ENCODE measurements around the gene COL18A1. TPM values are rescaled to one million over a fixed set of nuclear protein-coding genes. Genes with fewer than 3 reads are reported as not detected.

COL18A1 gene
- polyA plus RNA-seq, 1 of the 3 experiments (the other 2 are of a cell fraction) = 118 TPM

- Histone ChIP-seq H4K20me1 (ENCODE audit: insufficient read depth) (no peaks in the 10 kb centered on the region), H3K4me2 (no peak overlapping the region), H3K9me2 (no peaks in the 10 kb centered on the region), H3K27ac (ENCODE audit: low read depth in 2 of 2, low read length in 1 of 2) (no peak overlapping the region; a peak in 1 of 4 replicates), H3K79me2 (ENCODE audit: insufficient read depth) (peaks cover 21% of the 10 kb centered on the region; the same call in 1 of the 2 replicates), H3K9ac (no peak overlapping the region), H3F3A (replicated peaks; ENCODE audit: insufficient read depth) (no peaks in the 10 kb centered on the region), H3K27me3 (ENCODE audit: insufficient read depth) (no peaks in the 10 kb centered on the region), H3K9me3 (no peaks in the 10 kb centered on the region), H3K36me3 (replicated peaks in 1 of 2; ENCODE audit: control insufficient read depth in 1 of 2, insufficient read depth in 2 of 2, low read length in 1 of 2) (peaks cover 0 to 12% of the 10 kb centered on the region in 2 experiments), H3K4me3 (ENCODE audit: low read depth in 2 of 2, low read length in 1 of 2) (no peak overlapping the region), H2AFZ (ENCODE audit: low read depth) (no peak overlapping the region), H3K4me1 (ENCODE audit: control insufficient read depth in 1 of 2, insufficient read depth in 2 of 2, low read depth in 1 of 2, low read length in 1 of 2) (peaks cover 0 to 49% of the 10 kb centered on the region in 2 experiments; a peak in 1 of 4 replicates)
- CTCF ChIA-PET = interaction anchor here (1.2 to 2.6 kb wide), 2 partner anchors 17 to 60 kb away, joined by 3 to 13 read pairs; no protein-coding TSS in a partner anchor
- DNase-seq = no peak
- TF ChIP-seq ELF1 (IDR thresholded peaks at IDR 0.05) (no peak), PBX3 (IDR thresholded peaks at IDR 0.05) (no peak), ZBTB33 (IDR thresholded peaks at IDR 0.05; ENCODE audit: borderline replicate concordance, low read depth) (no peak), RAD21 (IDR thresholded peaks at IDR 0.05; ENCODE audit: low read length) (no peak)
- WGBS (ENCODE audit: low lambda C conversion rate) = 92% methylated on average over 6 of the region's 17 CpGs
- POLR2A ChIA-PET = no interaction called here
These were observed 134.3 kb downstream of the COL18A1 start for GRCh38 chr21:45539046-45539795.

GRCh38 chr21:45539796-45540600, 135.0 kb downstream of the COL18A1 start:
- no peaks in the 10 kb centered on the region for H4K20me1 ChIP-seq (ENCODE audit: insufficient read depth)
- H3K9me2 ChIP-seq = no peaks in the 10 kb centered on the region
- DNase-seq = no peak
- H3F3A ChIP-seq (replicated peaks; ENCODE audit: insufficient read depth) = no peaks in the 10 kb centered on the region
- ChIA-PET CTCF (interaction anchor here (0.6 to 2.6 kb wide), 4 partner anchors 16 to 212 kb away, joined by 3 to 13 read pairs (median 4); no protein-coding TSS in a partner anchor), POLR2A (no interaction called here)
- H3K4me1 ChIP-seq (ENCODE audit: control insufficient read depth in 1 of 2, insufficient read depth in 2 of 2, low read depth in 1 of 2, low read length in 1 of 2) = peaks cover 0 to 42% of the 10 kb centered on the region in 2 experiments; a peak in 1 of 4 replicates
- 100% methylated on average over 8 of the region's 24 CpGs for WGBS (ENCODE audit: low lambda C conversion rate)
- H3K79me2 ChIP-seq (ENCODE audit: insufficient read depth) = peaks cover 21% of the 10 kb centered on the region; the same call in 1 of the 2 replicates
- H3K4me2 ChIP-seq = no peak overlapping the region
- no peak overlapping the region for H3K9ac ChIP-seq
- H3K36me3 ChIP-seq (replicated peaks in 1 of 2; ENCODE audit: control insufficient read depth in 1 of 2, insufficient read depth in 2 of 2, low read length in 1 of 2) = peaks cover 0 to 12% of the 10 kb centered on the region in 2 experiments
- no peaks in the 10 kb centered on the region for H3K9me3 ChIP-seq
- H3K4me3 ChIP-seq (ENCODE audit: low read depth in 2 of 2, low read length in 1 of 2) = no peak overlapping the region
- no peaks in the 10 kb centered on the region for H3K27me3 ChIP-seq (ENCODE audit: insufficient read depth)
- H2AFZ ChIP-seq (ENCODE audit: low read depth) = no peak overlapping the region
- no peak overlapping the region for H3K27ac ChIP-seq (ENCODE audit: low read depth in 2 of 2, low read length in 1 of 2)
- TF ChIP-seq RAD21 (IDR thresholded peaks at IDR 0.05; ENCODE audit: low read length) = no peak
- no peak for TF ChIP-seq REST (IDR thresholded peaks at IDR 0.05; ENCODE audit: low read depth, low read length)
- TF ChIP-seq CTCF (IDR thresholded peaks at IDR 0.05) = no peak
- no peak for TF ChIP-seq FOXJ3 (CRISPR knock-in tag; IDR thresholded peaks at IDR 0.05)
- TF ChIP-seq ZBTB33 (IDR thresholded peaks at IDR 0.05; ENCODE audit: borderline replicate concordance, low read depth) = no peak
- no peak for TF ChIP-seq JUND (IDR thresholded peaks at IDR 0.05)
- no peak for TF ChIP-seq GABPA (IDR thresholded peaks at IDR 0.05; ENCODE audit: low read depth)
- TF ChIP-seq IRF3 (IDR thresholded peaks at IDR 0.05; ENCODE audit: low read depth, low read length) = no peak
